Esophagus squamous epithelium (tissue), 4 donors: ENCODE data around the gene FGF12.
"Not testable (repeated sequence)": the region's sequence is repeated elsewhere in the genome, so short reads cannot be mapped to it uniquely, and the experiment has no call there.

ENCODE experiments used
- POLR2A ChIP-seq, 4 donors: fragments of 450-650 bp; IDR thresholded peaks; one replicate each; pipeline ENCODE4 v1.6.1; 2017; ENCODE audit warnings: antibody characterized with exemption in 4 of 4, mild to moderate bottlenecking in 4 of 4, moderate library complexity in 3 of 4
- TF ChIP-seq, protein P1 (sequence below), 6 experiments: fragments of 450-650 bp in 4 of 6; fragments of 200-600 bp in 2 of 6; sonication (generic) in 2 of 6; IDR thresholded peaks; one replicate each; pipeline ENCODE4 v1.5.1; 2016 to 2019; ENCODE audit warnings: antibody characterized with exemption in 6 of 6, mild to moderate bottlenecking in 4 of 6, moderate library complexity in 4 of 6

GRCh38 chr3:192774341-192774740 is 47.0 kb upstream of the FGF12 start:
- TF ChIP-seq, protein P1, sequence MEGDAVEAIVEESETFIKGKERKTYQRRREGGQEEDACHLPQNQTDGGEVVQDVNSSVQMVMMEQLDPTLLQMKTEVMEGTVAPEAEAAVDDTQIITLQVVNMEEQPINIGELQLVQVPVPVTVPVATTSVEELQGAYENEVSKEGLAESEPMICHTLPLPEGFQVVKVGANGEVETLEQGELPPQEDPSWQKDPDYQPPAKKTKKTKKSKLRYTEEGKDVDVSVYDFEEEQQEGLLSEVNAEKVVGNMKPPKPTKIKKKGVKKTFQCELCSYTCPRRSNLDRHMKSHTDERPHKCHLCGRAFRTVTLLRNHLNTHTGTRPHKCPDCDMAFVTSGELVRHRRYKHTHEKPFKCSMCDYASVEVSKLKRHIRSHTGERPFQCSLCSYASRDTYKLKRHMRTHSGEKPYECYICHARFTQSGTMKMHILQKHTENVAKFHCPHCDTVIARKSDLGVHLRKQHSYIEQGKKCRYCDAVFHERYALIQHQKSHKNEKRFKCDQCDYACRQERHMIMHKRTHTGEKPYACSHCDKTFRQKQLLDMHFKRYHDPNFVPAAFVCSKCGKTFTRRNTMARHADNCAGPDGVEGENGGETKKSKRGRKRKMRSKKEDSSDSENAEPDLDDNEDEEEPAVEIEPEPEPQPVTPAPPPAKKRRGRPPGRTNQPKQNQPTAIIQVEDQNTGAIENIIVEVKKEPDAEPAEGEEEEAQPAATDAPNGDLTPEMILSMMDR (IDR thresholded peaks at IDR 0.05) = not testable (repeated sequence)
- not testable (repeated sequence) for TF ChIP-seq POLR2A (IDR thresholded peaks at IDR 0.05)
